Hepatocyte (in vitro differentiated cells): Measurements from ENCODE around the gene IFNA21. TPM values are rescaled to one million over a fixed set of nuclear protein-coding genes. Genes with fewer than 3 reads are reported as not detected.

ENCODE experiments used
- DNase-seq: peaks from one replicate; pipeline ENCODE4 v3.0.0-alpha.2; 2016; ENCODE audit warnings: low spot score
- H2AFZ ChIP-seq: fragments of 200-600 bp; sonication (generic); 2 replicates; pipeline ENCODE4 v1.6.0; 2016; ENCODE audit warnings: antibody characterized with exemption, mild to moderate bottlenecking
- H3K27ac ChIP-seq: fragments of 200-600 bp; sonication (generic); 2 replicates; pipeline ENCODE4 v1.5.1; 2016; ENCODE audit warnings: mild to moderate bottlenecking
- H3K27me3 ChIP-seq: fragments of 200-600 bp; sonication (generic); 2 replicates; pipeline ENCODE4 v1.6.1; 2016
- H3K36me3 ChIP-seq: fragments of 200-600 bp; sonication (generic); replicated peaks from 2 replicates; pipeline ENCODE4 v1.5.1; 2016; ENCODE audit warnings: low read depth; ENCODE audit not compliant: insufficient read depth
- H3K4me1 ChIP-seq: fragments of 200-600 bp; sonication (generic); 2 replicates; pipeline ENCODE4 v1.5.1; 2016; ENCODE audit warnings: mild to moderate bottlenecking, moderate library complexity; ENCODE audit not compliant: insufficient read depth
- H3K4me2 ChIP-seq: fragments of 200-600 bp; sonication (generic); 2 replicates; pipeline ENCODE4 v1.6.0; 2016
- H3K4me3 ChIP-seq: fragments of 200-600 bp; sonication (generic); 2 replicates; pipeline ENCODE4 v1.5.1; 2016; ENCODE audit warnings: mild to moderate bottlenecking
- H3K79me2 ChIP-seq: fragments of 200-600 bp; sonication (generic); 2 replicates; pipeline ENCODE4 v1.6.0; 2017; ENCODE audit warnings: mild to moderate bottlenecking
- H3K9me2 ChIP-seq: fragments of 200-600 bp; sonication (generic); replicated peaks from 2 replicates; pipeline ENCODE4 v1.6.0; 2017; ENCODE audit warnings: mild to moderate bottlenecking; ENCODE audit not compliant: insufficient read depth
- H3K9me3 ChIP-seq: fragments of 200-600 bp; sonication (generic); 2 replicates; pipeline ENCODE4 v1.5.1; 2016; ENCODE audit warnings: low read depth, mild to moderate bottlenecking
- H4K20me1 ChIP-seq: fragments of 200-600 bp; sonication (generic); 2 replicates; pipeline ENCODE4 v1.6.0; 2016; ENCODE audit warnings: mild to moderate bottlenecking; ENCODE audit not compliant: insufficient read depth, poor library complexity, severe bottlenecking
- EZH2 ChIP-seq: fragments of 200-600 bp; sonication (generic); IDR thresholded peaks from 2 replicates; pipeline ENCODE4 v1.6.1; 2016; ENCODE audit warnings: antibody characterized with exemption, mild to moderate bottlenecking, borderline replicate concordance
- EZH2phosphoT487 ChIP-seq: fragments of 200-600 bp; sonication (generic); IDR thresholded peaks from one replicate; pipeline ENCODE4 v1.6.1; 2018; ENCODE audit warnings: antibody characterized with exemption, mild to moderate bottlenecking, low read depth, moderate library complexity; ENCODE audit not compliant: unreplicated experiment, severe bottlenecking
- WGBS: methylation state at CpG from one replicate; pipeline ENCODE4 v1.1.6; 2016; ENCODE audit warnings: low lambda C conversion rate; ENCODE audit errors: missing lambda C conversion rate; 5-methylcytosine and 5-hydroxymethylcytosine counted together
- polyA plus RNA-seq: library from polyadenylated mRNA; unstranded; fragments of >200 nt; fragmentation: Nextera tagmentation; extraction: Ambion mirVana; gene quantifications from 2 replicates; pipeline ENCODE4 v1.2.1, GENCODE V29; 2016
- small RNA-seq: library from RNA; depleted of rRNA; stranded (forward); fragments of <200 nt; gene quantifications from one replicate; pipeline ENCODE3, GENCODE V24; 2014
- total RNA-seq: library from RNA; depleted of rRNA; stranded (reverse); fragments of >200 nt; gene quantifications from 2 replicates; pipeline ENCODE4 v1.2.3, GENCODE V29; 2014
- TF ChIP-seq, protein P1 (sequence below): fragments of 200-600 bp; sonication (generic); IDR thresholded peaks from 2 replicates; pipeline ENCODE4 v1.5.1; 2016; ENCODE audit warnings: antibody characterized with exemption, mild to moderate bottlenecking; ENCODE audit not compliant: poor library complexity

Gene IFNA21
- total and polyA plus RNA-seq, 2 experiments from 2014 or later: not detected

GRCh38 chr9:21121595-21122251, 44.7 kb downstream of the IFNA21 start:
- no peaks in the 10 kb centered on the region for H3K79me2 ChIP-seq
- no peaks in the 10 kb centered on the region for H3K27me3 ChIP-seq
- no peak overlapping the region for H2AFZ ChIP-seq
- no peak overlapping the region for H3K4me2 ChIP-seq
- H3K9me2 ChIP-seq: no peaks in the 10 kb centered on the region
- WGBS: 82% methylated on average over 4 of the region's 4 CpGs
- H3K36me3 ChIP-seq: no peaks in the 10 kb centered on the region
- H3K9me3 ChIP-seq: no peaks in the 10 kb centered on the region
- H4K20me1 ChIP-seq: no peaks in the 10 kb centered on the region
- H3K27ac ChIP-seq: no peak overlapping the region
- DNase-seq: no peak
- H3K4me1 ChIP-seq: no peaks in the 10 kb centered on the region
- no peak overlapping the region for H3K4me3 ChIP-seq
- TF ChIP-seq, protein P1, sequence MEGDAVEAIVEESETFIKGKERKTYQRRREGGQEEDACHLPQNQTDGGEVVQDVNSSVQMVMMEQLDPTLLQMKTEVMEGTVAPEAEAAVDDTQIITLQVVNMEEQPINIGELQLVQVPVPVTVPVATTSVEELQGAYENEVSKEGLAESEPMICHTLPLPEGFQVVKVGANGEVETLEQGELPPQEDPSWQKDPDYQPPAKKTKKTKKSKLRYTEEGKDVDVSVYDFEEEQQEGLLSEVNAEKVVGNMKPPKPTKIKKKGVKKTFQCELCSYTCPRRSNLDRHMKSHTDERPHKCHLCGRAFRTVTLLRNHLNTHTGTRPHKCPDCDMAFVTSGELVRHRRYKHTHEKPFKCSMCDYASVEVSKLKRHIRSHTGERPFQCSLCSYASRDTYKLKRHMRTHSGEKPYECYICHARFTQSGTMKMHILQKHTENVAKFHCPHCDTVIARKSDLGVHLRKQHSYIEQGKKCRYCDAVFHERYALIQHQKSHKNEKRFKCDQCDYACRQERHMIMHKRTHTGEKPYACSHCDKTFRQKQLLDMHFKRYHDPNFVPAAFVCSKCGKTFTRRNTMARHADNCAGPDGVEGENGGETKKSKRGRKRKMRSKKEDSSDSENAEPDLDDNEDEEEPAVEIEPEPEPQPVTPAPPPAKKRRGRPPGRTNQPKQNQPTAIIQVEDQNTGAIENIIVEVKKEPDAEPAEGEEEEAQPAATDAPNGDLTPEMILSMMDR: no peak

- Histone ChIP-seq H3K4me3 (no peak overlapping the region), H3K9me2 (no peaks in the 10 kb centered on the region), H3K4me1 (no peaks in the 10 kb centered on the region), H4K20me1 (no peaks in the 10 kb centered on the region), H3K36me3 (no peaks in the 10 kb centered on the region), H2AFZ (no peak overlapping the region), H3K27ac (no peak overlapping the region), H3K27me3 (no peaks in the 10 kb centered on the region), H3K9me3 (no peaks in the 10 kb centered on the region), H3K79me2 (no peaks in the 10 kb centered on the region), H3K4me2 (no peak overlapping the region)
- TF ChIP-seq, protein P1: no peak
- no peak for TF ChIP-seq EZH2phosphoT487
- TF ChIP-seq EZH2: no peak
- WGBS: 92% methylated on average over 2 of the region's 2 CpGs
- no peak for DNase-seq
These were observed 45.4 kb downstream of the IFNA21 start for GRCh38 chr9:21121079-21121478.

GRCh38 chr9:21119093-21119770, 47.2 kb downstream of the IFNA21 start:
- H3K9me2 ChIP-seq: no peaks in the 10 kb centered on the region
- H3K27me3 ChIP-seq: no peaks in the 10 kb centered on the region
- H3K4me2 ChIP-seq: no peak overlapping the region
- no peaks in the 10 kb centered on the region for H3K4me1 ChIP-seq
- no peaks in the 10 kb centered on the region for H3K79me2 ChIP-seq
- no peak for DNase-seq
- H3K27ac ChIP-seq: no peak overlapping the region
- WGBS: 76% methylated on average over 7 of the region's 7 CpGs
- no peaks in the 10 kb centered on the region for H4K20me1 ChIP-seq
- H3K9me3 ChIP-seq: no peaks in the 10 kb centered on the region
- no peaks in the 10 kb centered on the region for H3K36me3 ChIP-seq
- H3K4me3 ChIP-seq: no peak overlapping the region
- TF ChIP-seq, protein P1: no peak
- TF ChIP-seq EZH2 (no peak), EZH2phosphoT487 (no peak)
- H2AFZ ChIP-seq: no peak overlapping the region

Small RNA genes within 50 kb of the gene (small RNA-seq; reads per million reads assigned to genes)
- not detected for gene RF00019

Other genes starting within 250 kb of the IFNA21 start
- gene HACD4, start 135.0 kb downstream of the IFNA21 start, total RNA-seq: 1.2 and 1.3 TPM in 2 replicates
- 1.3 TPM in 2 replicates for gene HACD4, start 135.0 kb downstream of the IFNA21 start, polyA plus RNA-seq
- not detected in 2 replicates for gene IFNB1, start 88.7 kb downstream of the IFNA21 start, total RNA-seq
- gene IFNB1, start 88.7 kb downstream of the IFNA21 start, polyA plus RNA-seq: not detected in 2 replicates
- not detected in 2 replicates for gene IFNW1, start 24.8 kb downstream of the IFNA21 start, total RNA-seq
- not detected in 2 replicates for gene IFNW1, start 24.8 kb downstream of the IFNA21 start, polyA plus RNA-seq
- not detected in 2 replicates for gene IFNA4, start 20.9 kb upstream of the IFNA21 start, total RNA-seq
- gene IFNA4, start 20.9 kb upstream of the IFNA21 start, polyA plus RNA-seq: not detected in 2 replicates
- not detected in 2 replicates for gene IFNA7, start 35.5 kb upstream of the IFNA21 start, total RNA-seq
- not detected in 2 replicates for gene IFNA7, start 35.5 kb upstream of the IFNA21 start, polyA plus RNA-seq
- not detected in 2 replicates for gene IFNA10, start 40.5 kb upstream of the IFNA21 start, total RNA-seq
- gene IFNA10, start 40.5 kb upstream of the IFNA21 start, polyA plus RNA-seq: not detected in 2 replicates
- gene IFNA16, start 50.7 kb upstream of the IFNA21 start, total RNA-seq: not detected in 2 replicates
- gene IFNA16, start 50.7 kb upstream of the IFNA21 start, polyA plus RNA-seq: not detected in 2 replicates
- not detected in 2 replicates for gene IFNA17, start 61.6 kb upstream of the IFNA21 start, total RNA-seq
- gene IFNA17, start 61.6 kb upstream of the IFNA21 start, polyA plus RNA-seq: not detected in 2 replicates
- not detected in 2 replicates for gene IFNA14, start 73.3 kb upstream of the IFNA21 start, total RNA-seq
- gene IFNA14, start 73.3 kb upstream of the IFNA21 start, polyA plus RNA-seq: not detected in 2 replicates
- gene IFNA5, start 138.7 kb upstream of the IFNA21 start, total RNA-seq: not detected in 2 replicates
- not detected in 2 replicates for gene IFNA5, start 138.7 kb upstream of the IFNA21 start, polyA plus RNA-seq
- gene KLHL9, start 168.7 kb upstream of the IFNA21 start, total RNA-seq: 41.6 and 43.1 TPM in 2 replicates
- gene KLHL9, start 168.7 kb upstream of the IFNA21 start, polyA plus RNA-seq: 17.5 and 18.6 TPM in 2 replicates
- not detected in 2 replicates for gene IFNA6, start 184.2 kb upstream of the IFNA21 start, total RNA-seq
- not detected in 2 replicates for gene IFNA6, start 184.2 kb upstream of the IFNA21 start, polyA plus RNA-seq
- not detected in 2 replicates for gene IFNA13, start 201.4 kb upstream of the IFNA21 start, total RNA-seq
- not detected in 2 replicates for gene IFNA13, start 201.4 kb upstream of the IFNA21 start, polyA plus RNA-seq
- not detected in 2 replicates for gene IFNA2, start 218.7 kb upstream of the IFNA21 start, total RNA-seq
- not detected in 2 replicates for gene IFNA2, start 218.7 kb upstream of the IFNA21 start, polyA plus RNA-seq
- not detected in 2 replicates for gene IFNA8, start 242.5 kb upstream of the IFNA21 start, total RNA-seq
- gene IFNA8, start 242.5 kb upstream of the IFNA21 start, polyA plus RNA-seq: not detected in 2 replicates